Measurements from ENCODE around the gene IL1RAPL2.

GRCh38 chrX:104953251-104953650, 387.3 kb downstream of the IL1RAPL2 start:
- TF ChIP-seq CTCF (IDR thresholded peaks at IDR 0.05) (no peak), POLR2A (IDR thresholded peaks at IDR 0.05) (no peak)

Measured in heart left ventricle (tissue), 13 donors.